Fibroblast of the conjunctiva (primary cell): Measurements from ENCODE around the gene TNP2.
A peak's percentile ranks its signal among the peaks of the same experiment; 100 is the strongest.
"Not testable (repeated sequence)": the region's sequence is repeated elsewhere in the genome, so short reads cannot be mapped to it uniquely, and the experiment has no call there.

ENCODE experiments used
- DNase-seq: peaks from one replicate; pipeline ENCODE4 v3.0.0-alpha.2; 2010; ENCODE audit warnings: low read depth

TNP2 gene

DNA sequence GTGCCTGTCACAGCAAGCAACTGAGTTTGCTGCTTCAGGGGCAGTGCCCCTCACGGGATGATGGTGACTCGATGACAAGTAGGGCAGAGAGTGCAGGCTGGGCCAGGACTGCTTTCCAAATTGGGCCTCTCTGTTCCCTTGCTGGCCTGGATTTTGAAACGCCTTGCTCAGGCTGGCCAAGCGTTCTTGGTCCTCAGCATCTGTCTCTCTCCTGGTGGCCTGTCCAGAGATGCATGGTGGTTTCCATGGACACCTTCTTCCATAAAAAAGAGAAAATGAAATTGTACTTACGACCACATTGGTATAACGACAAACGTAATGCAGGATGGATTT lies 31.4 kb upstream of the TNP2 start:
- no peak for DNase-seq

DNA sequence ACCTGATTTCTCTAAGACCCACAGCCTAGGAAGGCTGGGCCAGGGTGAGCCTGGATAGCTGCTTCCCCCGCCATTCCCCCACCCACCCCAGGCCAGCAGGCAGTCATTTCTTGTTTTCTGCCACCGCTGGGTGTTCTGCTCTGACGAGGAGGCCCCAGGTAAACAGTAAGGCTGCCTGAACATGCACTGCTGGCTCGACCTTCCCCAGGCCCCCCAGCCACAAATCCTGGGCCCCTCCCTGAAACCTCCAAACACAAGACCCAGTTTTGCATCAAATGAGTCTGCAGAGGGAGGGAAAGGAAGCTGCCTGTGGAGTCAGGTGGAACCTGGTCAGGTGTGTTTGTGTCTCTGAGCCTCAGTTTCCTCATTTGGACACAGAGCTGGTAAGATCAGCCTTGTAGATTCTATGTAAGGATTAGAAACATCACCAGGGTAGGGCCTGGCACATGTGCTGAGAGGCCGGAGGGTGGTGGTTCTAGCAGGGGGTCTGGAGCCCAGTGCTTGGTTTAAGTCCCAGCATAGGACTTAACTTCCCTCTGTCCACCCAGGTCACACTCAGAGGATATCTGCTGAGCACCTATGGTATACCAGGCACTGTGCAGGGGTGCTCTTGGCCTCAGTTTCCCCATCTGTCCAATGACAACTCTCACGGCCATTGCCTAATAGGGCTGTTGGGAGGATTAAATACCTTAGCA lies 30.9 kb upstream of the TNP2 start:
- DNase-seq, result no peak

DNA sequence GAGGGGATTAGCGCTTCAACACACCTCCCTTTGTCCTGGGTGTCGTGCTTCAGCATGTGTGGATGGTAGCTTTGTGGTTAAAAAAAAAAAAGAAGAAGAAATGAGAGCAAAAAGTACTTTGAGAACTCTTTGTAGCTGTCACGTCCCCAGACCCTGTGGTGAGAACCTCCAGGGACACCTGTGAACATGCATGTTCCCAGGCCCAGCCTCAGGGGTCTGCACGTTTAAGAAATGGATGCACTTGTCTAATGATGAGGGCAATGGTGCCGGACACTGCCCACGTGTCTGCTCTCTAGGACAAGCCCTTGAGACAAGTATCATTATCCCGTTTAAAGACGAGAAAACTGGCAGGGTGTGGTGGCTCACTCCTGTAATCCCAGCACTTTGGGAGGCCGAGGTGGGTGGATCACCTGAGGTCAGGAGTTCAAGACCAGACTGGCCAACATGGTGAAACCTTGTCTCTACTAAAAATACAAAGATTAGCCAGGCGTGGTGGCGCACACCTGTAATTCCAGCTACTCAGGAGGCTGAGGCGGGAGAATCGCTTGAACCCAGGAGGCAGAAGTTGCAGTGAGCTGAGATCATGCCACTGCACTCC lies 29.9 kb upstream of the TNP2 start:
- not testable (repeated sequence) for DNase-seq

DNA sequence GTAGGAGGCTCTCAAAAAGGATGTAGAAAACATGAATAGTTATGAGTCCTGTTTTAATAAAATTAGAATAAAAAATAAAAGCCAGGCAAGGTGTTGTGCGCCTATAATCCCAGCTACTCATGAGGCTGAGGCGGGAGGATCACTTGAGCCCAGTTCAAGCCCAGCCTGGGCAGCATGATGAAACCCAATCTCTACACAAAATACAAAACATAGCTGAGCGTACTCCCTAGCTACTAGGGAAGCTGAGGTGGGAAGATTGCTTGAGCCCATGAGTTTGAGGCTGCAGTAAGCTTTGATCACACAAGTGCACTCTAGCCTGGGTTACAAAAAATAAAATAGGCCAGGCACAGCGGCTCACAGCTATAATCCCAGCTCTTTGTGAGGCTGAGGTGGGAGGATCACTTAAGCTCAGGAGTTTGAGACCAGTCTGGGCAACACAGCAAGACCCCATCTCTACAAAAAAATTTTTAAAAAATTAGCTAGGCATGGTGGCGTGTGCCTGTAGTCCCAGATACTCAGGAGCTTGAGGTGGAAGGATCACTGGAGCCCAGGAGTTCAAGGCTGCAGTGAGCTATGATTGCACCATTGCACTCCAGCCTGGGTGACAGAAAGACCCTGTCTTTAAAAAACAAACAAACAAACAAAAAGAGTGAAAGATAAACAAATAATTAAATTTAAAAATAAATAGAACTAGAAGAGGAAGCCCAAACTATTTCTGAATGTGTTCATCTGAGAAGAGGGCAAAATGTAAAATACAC lies 29.2 kb upstream of the TNP2 start:
- DNase-seq, result no peak

- DNase-seq, result peak; percentile 40
These were observed 28.5 kb upstream of the TNP2 start for GRCh38 chr16:11297492-11298142.

GRCh38 chr16:11296706-11297491 lies 27.8 kb upstream of the TNP2 start:
- DNase-seq, result no peak

DNA sequence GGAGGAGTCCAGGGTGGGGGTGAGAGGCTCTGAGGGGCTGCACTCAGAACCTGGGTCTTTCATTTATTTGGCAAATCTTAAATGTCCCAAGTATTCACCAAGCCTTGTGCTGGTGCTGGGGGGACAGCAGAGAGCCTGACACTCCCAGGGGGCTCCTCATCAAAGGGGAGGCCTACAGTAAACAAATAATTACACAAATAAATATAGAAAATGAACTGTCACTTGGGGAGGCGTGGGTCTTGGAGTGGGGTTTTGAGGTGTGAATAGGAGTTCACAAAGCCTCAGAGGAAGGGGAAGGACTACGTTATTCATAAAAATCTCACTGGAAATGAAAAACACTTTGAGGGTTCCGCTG lies 27.2 kb upstream of the TNP2 start:
- no peak for DNase-seq

GRCh38 chr16:11295672-11296071 lies 26.5 kb upstream of the TNP2 start:
- no peak for DNase-seq

GRCh38 chr16:11292076-11292748 lies 23.1 kb upstream of the TNP2 start:
- no peak for DNase-seq

DNA sequence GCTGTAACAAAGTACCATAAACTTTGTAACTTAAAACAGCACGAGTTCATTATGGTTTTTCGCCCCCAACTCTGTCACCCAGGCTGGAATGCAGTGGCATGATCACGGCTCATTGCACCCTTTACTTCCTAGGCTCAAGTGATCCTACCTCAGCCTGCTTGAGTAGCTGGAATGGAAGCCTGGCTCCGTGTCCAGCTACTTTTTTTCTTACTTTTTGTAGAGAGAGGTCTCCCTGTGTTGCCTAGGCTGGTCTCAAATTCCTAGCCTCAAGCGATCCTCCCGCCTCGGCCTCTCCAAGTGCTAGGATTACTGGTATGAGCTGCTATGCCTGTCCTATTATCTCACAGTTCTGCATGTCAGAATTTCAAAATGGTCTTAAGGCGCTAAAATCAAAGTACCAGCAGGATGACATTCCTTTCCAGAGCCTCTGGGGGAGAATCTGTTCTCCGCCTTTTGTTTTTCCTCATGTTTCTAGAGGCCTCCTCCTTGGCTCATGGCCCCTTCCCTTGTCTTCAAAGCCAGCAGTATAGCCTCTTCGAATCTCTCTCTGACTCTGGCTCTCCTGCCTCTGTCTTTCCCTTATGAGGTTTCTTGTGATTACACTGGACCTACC lies 22.1 kb upstream of the TNP2 start:
- no peak for DNase-seq

DNA sequence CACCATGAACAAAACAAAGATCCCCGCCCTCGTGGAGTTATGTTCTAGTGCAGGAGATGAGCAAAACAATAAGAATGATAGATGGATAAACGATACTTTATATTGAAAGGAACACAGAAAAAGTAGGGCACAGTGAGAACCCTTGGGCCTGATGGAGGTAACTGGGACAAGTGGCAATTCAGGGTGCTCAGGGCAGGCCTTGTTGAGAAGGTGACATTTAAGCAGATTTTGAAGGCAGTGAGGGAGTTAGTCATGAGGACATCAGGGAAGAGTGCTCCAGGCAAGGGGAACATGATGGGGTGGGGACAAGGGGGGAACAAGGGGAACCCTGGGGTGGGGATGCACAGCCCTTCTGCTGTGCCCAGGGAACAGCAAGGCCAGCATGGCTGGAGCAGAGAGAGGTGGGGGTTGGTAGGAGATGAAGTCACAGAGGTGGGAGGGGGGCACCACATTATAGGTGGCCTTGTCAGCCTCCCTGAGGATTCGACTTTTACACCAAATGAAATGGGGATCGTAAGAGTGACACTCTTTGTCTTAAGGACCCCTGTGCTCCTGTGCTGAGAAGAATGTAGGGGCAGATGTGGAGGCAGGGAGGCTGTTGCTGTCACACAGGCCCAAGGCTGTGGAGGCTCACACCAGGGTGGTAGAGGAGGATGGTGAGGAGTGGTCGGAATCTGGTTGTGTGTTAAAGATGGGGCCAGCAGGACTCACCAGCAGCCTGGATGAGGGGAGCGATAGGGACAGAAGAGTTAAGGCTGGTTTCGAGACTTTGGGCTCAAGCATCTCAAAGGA lies 21.2 kb upstream of the TNP2 start:
- DNase-seq, result no peak

GRCh38 chr16:11289696-11290095 lies 20.6 kb upstream of the TNP2 start:
- DNase-seq, result not testable (repeated sequence)

GRCh38 chr16:11289202-11289601 lies 20.1 kb upstream of the TNP2 start:
- DNase-seq, result no peak

GRCh38 chr16:11285842-11286241 lies 16.7 kb upstream of the TNP2 start:
- no peak for DNase-seq

DNA sequence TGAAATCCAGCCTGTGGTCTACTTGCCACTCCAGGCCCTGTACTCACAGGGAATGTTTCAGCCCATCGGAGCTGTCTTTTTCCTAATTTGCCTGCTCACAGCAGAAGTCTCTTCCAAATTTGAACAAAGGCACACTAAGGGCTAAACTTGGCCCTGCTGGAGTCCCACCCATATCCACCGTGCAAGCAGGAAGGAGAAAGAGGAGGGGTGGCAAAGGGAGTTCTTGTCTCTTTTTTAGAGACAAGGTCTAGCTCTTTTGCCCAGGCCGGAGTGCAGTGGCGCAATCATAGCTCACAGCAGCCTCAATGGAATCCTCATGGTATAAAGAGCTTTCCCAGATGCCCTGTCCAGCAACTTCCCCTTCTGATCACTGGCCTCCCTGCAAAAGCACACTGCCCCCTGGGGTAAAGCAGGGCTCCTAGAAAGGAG lies 14.7 kb upstream of the TNP2 start:
- no peak for DNase-seq

GRCh38 chr16:11280616-11281522 lies 11.7 kb upstream of the TNP2 start, which contains the start of gene PRM1:
TSS of gene PRM1 (minus strand) at chr16:11281330. CDS start at chr16:11281238, 92 bp downstream.
- no peak for DNase-seq

DNA sequence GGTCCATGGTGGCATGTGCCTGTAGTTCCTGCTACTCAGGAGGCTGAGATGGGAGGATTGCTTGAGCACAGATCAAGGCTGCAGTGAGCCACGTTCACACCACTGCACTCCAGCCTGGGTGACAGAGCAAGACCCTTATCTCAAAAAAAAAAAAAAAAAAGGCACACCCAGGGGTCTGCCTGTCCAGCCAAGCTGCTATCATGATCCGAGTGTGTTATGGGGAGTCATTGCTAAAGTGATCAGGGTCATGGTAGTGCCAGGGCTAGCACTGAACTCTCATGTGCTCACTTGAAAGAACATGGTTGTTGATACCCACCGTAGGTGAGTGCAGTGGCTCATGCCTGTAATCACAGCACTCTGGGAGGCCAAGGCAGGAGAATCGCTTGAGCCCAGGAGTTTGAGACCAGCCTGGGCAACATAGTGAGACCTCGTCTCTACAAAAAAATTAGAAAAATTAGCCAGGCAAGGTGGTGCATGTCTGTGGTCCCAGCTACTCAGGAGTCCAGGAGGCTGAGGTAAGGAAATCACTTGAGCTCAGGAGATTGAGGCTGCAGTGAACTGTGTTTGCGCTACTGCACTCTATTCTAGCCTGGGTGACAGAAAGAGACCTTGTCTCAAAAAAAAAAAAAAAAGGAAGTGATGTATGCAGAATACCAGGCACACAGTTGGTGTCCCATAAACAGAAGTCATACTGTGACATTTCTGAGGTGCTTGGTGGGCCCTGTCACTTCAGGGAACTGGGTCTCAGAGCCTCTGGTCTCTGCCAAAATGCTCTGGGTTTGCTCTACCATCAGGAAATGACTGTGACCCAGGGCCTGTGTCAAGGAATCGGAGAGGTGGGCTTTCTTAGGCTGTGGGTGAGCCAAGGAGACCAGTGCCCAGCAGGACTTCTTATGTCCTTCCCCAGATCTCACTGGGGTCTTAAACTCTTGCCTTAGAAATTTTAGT lies 9.8 kb upstream of the TNP2 start:
- DNase-seq, result no peak
